ENCODE data around the gene RAD54L. TPM values are rescaled to one million over a fixed set of nuclear protein-coding genes. Genes with fewer than 3 reads are reported as not detected.

Gene RAD54L
- total RNA-seq = 2.8 TPM

GRCh38 chr1:46247436-46248121 is at the start of gene RAD54L:
Gene RAD54L, plus strand, starts transcription at chr1:46247763. Its CDS starts 643 bp downstream, at chr1:46248406.

GRCh38 chr1:46197964-46198811 is 49.4 kb upstream of the RAD54L start, which contains the start of gene POMGNT1:
Gene POMGNT1, minus strand, starts transcription at chr1:46198434. Its CDS starts 613 bp downstream, at chr1:46197821.

GRCh38 chr1:46303038-46303871 is 55.7 kb downstream of the RAD54L start, which contains the start of the genes LRRC41 and UQCRH:
Gene LRRC41, minus strand, starts transcription at chr1:46303616. Its CDS starts 294 bp downstream, at chr1:46303322.
Gene UQCRH, plus strand, starts transcription at chr1:46303698. Its CDS starts 69 bp downstream, at chr1:46303767.

Other genes starting within 250 kb of the RAD54L start
- 87.0 TPM for gene PIK3R3, start 115.1 kb upstream of the RAD54L start, total RNA-seq
- 0.46 TPM for gene TSPAN1, start 72.7 kb upstream of the RAD54L start, total RNA-seq
- not detected for gene P3R3URF, start 71.3 kb upstream of the RAD54L start, total RNA-seq
- 60.7 TPM for gene POMGNT1, start 49.3 kb upstream of the RAD54L start, total RNA-seq
- 7.6 TPM for gene LURAP1, start 44.4 kb upstream of the RAD54L start, total RNA-seq
- gene LRRC41, start 55.9 kb downstream of the RAD54L start, total RNA-seq = 54.0 TPM
- gene UQCRH, start 55.9 kb downstream of the RAD54L start, total RNA-seq = 304 TPM
- 15.0 TPM for gene NSUN4, start 93.0 kb downstream of the RAD54L start, total RNA-seq
- 26.8 TPM for gene FAAH, start 146.6 kb downstream of the RAD54L start, total RNA-seq
- 1.8 TPM for gene DMBX1, start 242.1 kb downstream of the RAD54L start, total RNA-seq

All from diencephalon (tissue), 1 donor.